ENCODE results near the gene PRMT3.

The PRMT3 gene

DNA sequence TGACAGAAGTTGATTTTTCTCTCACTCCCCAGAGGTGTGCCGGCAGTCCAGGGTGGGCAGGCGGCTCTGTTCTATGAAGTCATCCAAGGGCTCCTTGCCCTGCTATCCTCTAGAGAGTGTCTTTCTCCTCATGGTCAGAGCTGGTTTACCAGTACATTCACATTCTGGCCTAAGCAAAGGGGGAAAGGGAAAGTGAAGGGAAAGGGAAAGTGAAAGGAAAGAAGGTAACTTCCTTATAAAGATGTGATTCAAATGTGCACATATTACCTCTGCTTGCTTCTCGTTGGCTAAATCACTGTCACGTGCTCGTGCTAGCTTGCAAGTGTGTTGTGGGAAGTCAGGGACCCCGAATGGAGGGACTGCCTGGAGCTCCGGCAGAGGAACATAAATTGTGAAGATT is 26.9 kb upstream of the PRMT3 start:
- peaks cover 0 to 57% (median 14%) of the 10 kb centered on the region in 3 experiments for H3K27me3 ChIP-seq (ENCODE audit: control insufficient read depth in 3 of 3, insufficient read depth in 3 of 3, low read depth in 1 of 3, low read length in 3 of 3)
- no peak overlapping the region for H2BK12ac ChIP-seq (ENCODE audit: low read length)
- H3K14ac ChIP-seq (ENCODE audit: low read length) = no peak overlapping the region
- H4K8ac ChIP-seq (ENCODE audit: low read depth, low read length) = no peak overlapping the region
- H3K9me3 ChIP-seq (replicated peaks in 1 of 2; ENCODE audit: control insufficient read depth in 2 of 2, insufficient read depth in 1 of 2, low read depth in 1 of 2, low read length in 2 of 2) = no peaks in the 10 kb centered on the region
- no peak for DNase-seq (ENCODE audit: low spot score)
- no peak overlapping the region for H3K4me2 ChIP-seq (ENCODE audit: insufficient read depth, low read length, poor library complexity, severe bottlenecking)
- no peak overlapping the region for H3K23ac ChIP-seq (ENCODE audit: low read depth, low read length, poor library complexity)
- H3K36me3 ChIP-seq (replicated peaks in 1 of 2; ENCODE audit: control insufficient read depth in 2 of 2, insufficient read depth in 2 of 2, low read length in 2 of 2) = no peaks in the 10 kb centered on the region
- WGBS, 2 donors (ENCODE audit: extremely low coverage in 2 of 2, insufficient read length in 2 of 2, insufficient replicate concordance in 1 of 2) = no CpG with 5 or more reads among the region's 7 CpGs
- H2BK15ac ChIP-seq (ENCODE audit: low read length) = no peak overlapping the region
- H2BK120ac ChIP-seq (ENCODE audit: low read depth, low read length) = no peak overlapping the region
- H2AFZ ChIP-seq (ENCODE audit: low read length) = no peak overlapping the region
- no peak overlapping the region for H3K9ac ChIP-seq (ENCODE audit: low read depth, low read length, poor library complexity)
- H3K18ac ChIP-seq (ENCODE audit: low read length) = no peak overlapping the region
- no peaks in the 10 kb centered on the region for H3K79me1 ChIP-seq (ENCODE audit: low read depth, low read length)
- no peak overlapping the region for H3K27ac ChIP-seq (replicated peaks; ENCODE audit: low read length)
- no peak overlapping the region for H3K4me3 ChIP-seq (ENCODE audit: low read length in 2 of 2)
- peaks cover 0 to 6% of the 10 kb centered on the region in 2 donors for H3K4me1 ChIP-seq (ENCODE audit: control insufficient read depth in 2 of 2, insufficient read depth in 1 of 2, low read depth in 1 of 2, low read length in 2 of 2)
- H4K91ac ChIP-seq (ENCODE audit: low read depth, low read length, poor library complexity) = no peak overlapping the region
- H2BK5ac ChIP-seq (ENCODE audit: low read length) = no peak overlapping the region
- no peak overlapping the region for H2AK5ac ChIP-seq (ENCODE audit: low read depth, low read length)
- no peak overlapping the region for H3K4ac ChIP-seq (ENCODE audit: low read length)

DNA sequence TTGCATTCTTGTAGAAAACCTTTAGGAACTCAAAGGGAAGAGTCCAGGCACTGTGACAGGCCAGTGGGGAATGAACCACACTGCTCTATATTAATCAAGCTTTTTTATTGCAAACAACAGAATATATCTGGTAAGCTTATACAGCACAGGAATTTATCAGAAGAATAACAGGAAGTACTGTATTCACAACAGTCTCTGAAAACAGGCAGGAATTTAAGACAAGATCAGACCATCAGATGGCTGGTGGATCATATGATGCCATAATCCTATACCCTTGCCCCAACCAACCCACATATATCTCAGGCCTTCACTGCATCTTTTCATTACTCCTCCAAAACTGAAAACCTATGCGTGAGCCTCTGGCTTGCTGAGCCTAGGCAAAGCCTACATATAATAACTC is 25.0 kb upstream of the PRMT3 start:
- H2BK5ac ChIP-seq (ENCODE audit: low read length) = no peak overlapping the region
- DNase-seq (ENCODE audit: low spot score) = no peak
- no peak overlapping the region for H3K18ac ChIP-seq (ENCODE audit: low read length)
- no peak overlapping the region for H3K4me2 ChIP-seq (ENCODE audit: insufficient read depth, low read length, poor library complexity, severe bottlenecking)
- no peak overlapping the region for H3K9ac ChIP-seq (ENCODE audit: low read depth, low read length, poor library complexity)
- H2AK5ac ChIP-seq (ENCODE audit: low read depth, low read length) = no peak overlapping the region
- no peak overlapping the region for H4K8ac ChIP-seq (ENCODE audit: low read depth, low read length)
- H3K14ac ChIP-seq (ENCODE audit: low read length) = no peak overlapping the region
- no peaks in the 10 kb centered on the region for H3K79me1 ChIP-seq (ENCODE audit: low read depth, low read length)
- H3K23ac ChIP-seq (ENCODE audit: low read depth, low read length, poor library complexity) = no peak overlapping the region
- no peaks in the 10 kb centered on the region for H3K36me3 ChIP-seq (replicated peaks in 1 of 2; ENCODE audit: control insufficient read depth in 2 of 2, insufficient read depth in 2 of 2, low read length in 2 of 2)
- H3K4me1 ChIP-seq (ENCODE audit: control insufficient read depth in 2 of 2, insufficient read depth in 1 of 2, low read depth in 1 of 2, low read length in 2 of 2) = peaks cover 0 to 6% of the 10 kb centered on the region in 2 donors
- H4K91ac ChIP-seq (ENCODE audit: low read depth, low read length, poor library complexity) = no peak overlapping the region
- H3K27ac ChIP-seq (replicated peaks; ENCODE audit: low read length) = no peak overlapping the region
- WGBS, 2 donors (ENCODE audit: extremely low coverage in 2 of 2, insufficient read length in 2 of 2, insufficient replicate concordance in 1 of 2) = no CpG with 5 or more reads among the region's 1 CpG
- no peak overlapping the region for H3K4ac ChIP-seq (ENCODE audit: low read length)
- H3K4me3 ChIP-seq (ENCODE audit: low read length in 2 of 2) = no peak overlapping the region
- no peaks in the 10 kb centered on the region for H3K9me3 ChIP-seq (replicated peaks in 1 of 2; ENCODE audit: control insufficient read depth in 2 of 2, insufficient read depth in 1 of 2, low read depth in 1 of 2, low read length in 2 of 2)
- H3K27me3 ChIP-seq (ENCODE audit: control insufficient read depth in 3 of 3, insufficient read depth in 3 of 3, low read depth in 1 of 3, low read length in 3 of 3) = peaks cover 0 to 45% (median 14%) of the 10 kb centered on the region in 3 experiments
- H2AFZ ChIP-seq (ENCODE audit: low read length) = no peak overlapping the region
- H2BK12ac ChIP-seq (ENCODE audit: low read length) = no peak overlapping the region
- no peak overlapping the region for H2BK15ac ChIP-seq (ENCODE audit: low read length)
- no peak overlapping the region for H2BK120ac ChIP-seq (ENCODE audit: low read depth, low read length)

DNA sequence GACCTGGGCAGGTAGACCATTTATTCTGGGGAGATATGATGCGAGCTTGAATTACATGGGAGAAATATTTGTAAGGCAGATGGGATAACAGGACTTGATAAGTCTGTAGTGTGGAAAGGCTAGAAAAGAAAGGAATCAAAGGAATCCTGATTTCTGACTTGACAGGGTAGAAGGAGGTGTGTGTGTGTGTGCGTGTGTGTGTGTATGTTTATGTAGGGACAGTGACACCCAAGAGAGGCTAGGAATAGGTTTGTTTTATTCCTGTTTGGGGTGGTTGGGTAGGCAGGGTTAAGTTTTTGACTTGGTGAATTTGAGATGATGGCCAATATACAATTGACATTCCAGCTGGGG is 24.4 kb upstream of the PRMT3 start:
- Histone ChIP-seq H3K4me3 (ENCODE audit: low read length in 2 of 2) (peak overlapping the region in 1 of 2 donors; percentile 47), H3K23ac (ENCODE audit: low read depth, low read length, poor library complexity) (no peak overlapping the region), H3K9ac (ENCODE audit: low read depth, low read length, poor library complexity) (no peak overlapping the region), H2BK5ac (ENCODE audit: low read length) (no peak overlapping the region), H3K79me1 (ENCODE audit: low read depth, low read length) (no peaks in the 10 kb centered on the region), H3K4me1 (ENCODE audit: control insufficient read depth in 2 of 2, insufficient read depth in 1 of 2, low read depth in 1 of 2, low read length in 2 of 2) (peaks cover 0 to 6% of the 10 kb centered on the region in 2 donors), H3K4ac (ENCODE audit: low read length) (no peak overlapping the region), H3K36me3 (replicated peaks in 1 of 2; ENCODE audit: control insufficient read depth in 2 of 2, insufficient read depth in 2 of 2, low read length in 2 of 2) (no peaks in the 10 kb centered on the region), H2BK12ac (ENCODE audit: low read length) (no peak overlapping the region), H3K14ac (ENCODE audit: low read length) (no peak overlapping the region), H2AK5ac (ENCODE audit: low read depth, low read length) (no peak overlapping the region), H4K91ac (ENCODE audit: low read depth, low read length, poor library complexity) (no peak overlapping the region), H4K8ac (ENCODE audit: low read depth, low read length) (no peak overlapping the region), H2BK15ac (ENCODE audit: low read length) (no peak overlapping the region), H2BK120ac (ENCODE audit: low read depth, low read length) (no peak overlapping the region), H3K18ac (ENCODE audit: low read length) (no peak overlapping the region), H3K4me2 (ENCODE audit: insufficient read depth, low read length, poor library complexity, severe bottlenecking) (no peak overlapping the region), H3K27ac (replicated peaks; ENCODE audit: low read length) (no peak overlapping the region), H2AFZ (ENCODE audit: low read length) (peak overlapping the region; percentile 96), H3K9me3 (replicated peaks in 1 of 2; ENCODE audit: control insufficient read depth in 2 of 2, insufficient read depth in 1 of 2, low read depth in 1 of 2, low read length in 2 of 2) (no peaks in the 10 kb centered on the region), H3K27me3 (ENCODE audit: control insufficient read depth in 3 of 3, insufficient read depth in 3 of 3, low read depth in 1 of 3, low read length in 3 of 3) (peaks cover 0 to 42% (median 14%) of the 10 kb centered on the region in 3 experiments)
- WGBS, 2 donors (ENCODE audit: extremely low coverage in 2 of 2, insufficient read length in 2 of 2, insufficient replicate concordance in 1 of 2) = no CpG with 5 or more reads among the region's 2 CpGs
- no peak for DNase-seq (ENCODE audit: low spot score)

DNA sequence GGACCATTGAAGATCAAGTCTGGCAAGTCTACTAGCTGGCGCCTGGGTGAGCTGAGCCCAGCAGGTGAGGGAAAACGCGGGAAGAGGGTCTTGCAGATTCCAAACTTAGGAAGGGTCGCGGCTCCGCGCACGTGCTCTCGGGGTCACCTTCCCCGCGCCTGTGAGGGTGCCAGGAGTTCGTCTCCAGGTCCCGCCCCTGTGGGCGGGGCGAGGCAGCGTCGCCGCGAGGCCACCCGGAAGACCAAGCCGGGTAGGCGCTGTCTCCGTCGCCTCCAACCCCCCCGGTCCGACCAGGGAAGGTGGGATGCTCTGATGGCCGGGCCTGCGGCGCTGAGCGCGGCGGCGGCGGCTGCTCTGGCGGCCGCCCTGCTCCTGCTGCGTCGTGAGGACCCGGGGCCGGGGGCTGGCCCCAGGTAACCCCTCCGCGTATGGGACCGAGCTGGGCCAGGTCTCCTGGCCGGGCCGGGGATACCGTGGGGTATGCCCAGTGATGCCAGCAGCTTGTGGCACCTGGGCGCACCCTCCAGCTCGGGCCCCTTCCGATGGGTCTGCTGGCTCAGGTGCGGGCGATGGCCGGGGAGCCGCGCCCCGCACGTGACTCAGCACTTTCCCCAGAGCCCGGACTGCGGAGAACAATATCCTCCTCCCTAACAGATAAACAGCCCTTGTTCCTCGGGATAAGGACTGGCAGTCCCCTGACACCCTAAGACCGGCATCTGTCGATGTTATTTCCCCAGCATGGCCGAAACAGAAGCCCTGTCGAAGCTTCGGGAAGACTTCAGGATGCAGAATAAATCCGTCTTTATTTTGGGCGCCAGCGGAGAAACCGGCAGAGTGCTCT is 23.8 kb upstream of the PRMT3 start, which contains the start of gene HTATIP2:
TSS of gene HTATIP2 (plus strand) at position 215 of the 841 bp plus-strand sequence. CDS start at position 739, 524 bp downstream.
- Histone ChIP-seq H4K91ac (ENCODE audit: low read depth, low read length, poor library complexity) (no peak within 1 kb of the TSS), H2BK12ac (ENCODE audit: low read length) (no peak within 1 kb of the TSS), H3K27ac (replicated peaks; ENCODE audit: low read length) (no peak within 1 kb of the TSS), H3K9me3 (replicated peaks in 1 of 2; ENCODE audit: control insufficient read depth in 2 of 2, insufficient read depth in 1 of 2, low read depth in 1 of 2, low read length in 2 of 2) (no peaks in the 10 kb centered on the region), H3K23ac (ENCODE audit: low read depth, low read length, poor library complexity) (peak within 1 kb of the TSS; percentile 37), H3K9ac (ENCODE audit: low read depth, low read length, poor library complexity) (peak within 1 kb of the TSS; percentile 64), H2BK15ac (ENCODE audit: low read length) (no peak within 1 kb of the TSS), H3K4me1 (ENCODE audit: control insufficient read depth in 2 of 2, insufficient read depth in 1 of 2, low read depth in 1 of 2, low read length in 2 of 2) (peaks cover 0 to 7% of the 10 kb centered on the region in 2 donors), H3K4ac (ENCODE audit: low read length) (no peak within 1 kb of the TSS), H3K27me3 (ENCODE audit: control insufficient read depth in 3 of 3, insufficient read depth in 3 of 3, low read depth in 1 of 3, low read length in 3 of 3) (peaks cover 0 to 42% (median 14%) of the 10 kb centered on the region in 3 experiments), H3K79me1 (ENCODE audit: low read depth, low read length) (no peaks in the 10 kb centered on the region), H3K18ac (ENCODE audit: low read length) (peak within 1 kb of the TSS; percentile 74), H3K4me2 (ENCODE audit: insufficient read depth, low read length, poor library complexity, severe bottlenecking) (peak within 1 kb of the TSS; percentile 85), H2AFZ (ENCODE audit: low read length) (peak within 1 kb of the TSS; percentile 96), H2BK120ac (ENCODE audit: low read depth, low read length) (no peak within 1 kb of the TSS), H3K36me3 (replicated peaks in 1 of 2; ENCODE audit: control insufficient read depth in 2 of 2, insufficient read depth in 2 of 2, low read length in 2 of 2) (no peaks in the 10 kb centered on the region), H2BK5ac (ENCODE audit: low read length) (no peak within 1 kb of the TSS), H4K8ac (ENCODE audit: low read depth, low read length) (no peak within 1 kb of the TSS), H3K14ac (ENCODE audit: low read length) (peak within 1 kb of the TSS; percentile 42), H2AK5ac (ENCODE audit: low read depth, low read length) (no peak within 1 kb of the TSS), H3K4me3 (ENCODE audit: low read length in 2 of 2) (peak within 1 kb of the TSS; percentile 47 to 78)
- no CpG with 5 or more reads among the region's 68 CpGs for WGBS, 2 donors (ENCODE audit: extremely low coverage in 2 of 2, insufficient read length in 2 of 2, insufficient replicate concordance in 1 of 2)
- no peak for DNase-seq (ENCODE audit: low spot score)
